ENCODE data around the gene KDM5C. TPM values are rescaled to one million over a fixed set of nuclear protein-coding genes. Genes with fewer than 3 reads are reported as not detected.

KDM5C gene
- 42.1 to 60.1 TPM (median 57.0 TPM) in 5 replicates for total RNA-seq (2022; extraction: Qiagen RNA extraction)

GRCh38 chrX:53224860-53225797 lies at the start of gene KDM5C:
Gene KDM5C, minus strand, starts transcription at chrX:53225207. Its CDS starts 318 bp downstream, at chrX:53224889.

Other genes starting within 250 kb of the KDM5C start
- not detected in 5 replicates for gene GPR173, start 176.4 kb downstream of the KDM5C start, total RNA-seq (2022; extraction: Qiagen RNA extraction)
- gene TSPYL2, start 142.8 kb downstream of the KDM5C start, total RNA-seq (2022; extraction: Qiagen RNA extraction): 9.1 to 11.2 TPM (median 9.2 TPM) in 5 replicates
- gene KANTR, start 131.1 kb downstream of the KDM5C start, total RNA-seq (2022; extraction: Qiagen RNA extraction): 1.2 to 1.5 TPM (median 1.4 TPM) in 5 replicates
- gene IQSEC2, start 56.4 kb upstream of the KDM5C start, total RNA-seq (2022; extraction: Qiagen RNA extraction): 32.6 to 44.7 TPM (median 40.2 TPM) in 5 replicates
- 42.3 to 62.9 TPM (median 55.1 TPM) in 5 replicates for gene SMC1A, start 197.4 kb upstream of the KDM5C start, total RNA-seq (2022; extraction: Qiagen RNA extraction)
- 0.67 to 0.99 TPM (median 0.77 TPM) in 5 replicates for gene RIBC1, start 197.7 kb upstream of the KDM5C start, total RNA-seq (2022; extraction: Qiagen RNA extraction)
- gene HSD17B10, start 209.2 kb upstream of the KDM5C start, total RNA-seq (2022; extraction: Qiagen RNA extraction): 168 to 203 TPM (median 197 TPM) in 5 replicates

All from A549 treated with CORT108297 at 1 μM for 4 hours (cell line).